Ishikawa (cell line): ENCODE measurements around the gene CFH.

Source experiments
- CEBPB ChIP-seq: IDR thresholded peaks from 2 replicates; pipeline ENCODE4 v1.6.1; 2012
- CREB1 ChIP-seq: IDR thresholded peaks from 2 replicates; pipeline ENCODE4 v1.6.1; 2012; ENCODE audit warnings: low read depth
- EGR1 ChIP-seq: IDR thresholded peaks from 2 replicates; pipeline ENCODE4 v1.6.1; 2012
- EP300 ChIP-seq: IDR thresholded peaks from 2 replicates; pipeline ENCODE4 v1.6.1; 2012; ENCODE audit warnings: borderline replicate concordance
- FOXM1 ChIP-seq: IDR thresholded peaks from 2 replicates; pipeline ENCODE4 v1.6.1; 2012; ENCODE audit warnings: low read depth, borderline replicate concordance
- MAX ChIP-seq: IDR thresholded peaks from 2 replicates; pipeline ENCODE4 v1.6.1; 2012
- NFIC ChIP-seq: IDR thresholded peaks from 2 replicates; pipeline ENCODE4 v1.6.1; 2012
- RAD21 ChIP-seq: IDR thresholded peaks from 2 replicates; pipeline ENCODE4 v1.6.1; 2012; ENCODE audit warnings: low read depth
- REST ChIP-seq: IDR thresholded peaks from 2 replicates; pipeline ENCODE4 v1.6.1; 2012; ENCODE audit warnings: low read depth, mild to moderate bottlenecking
- TAF1 ChIP-seq: IDR thresholded peaks from 2 replicates; pipeline ENCODE4 v1.6.1; 2012; ENCODE audit warnings: low read depth, mild to moderate bottlenecking
- TCF12 ChIP-seq: IDR thresholded peaks from 2 replicates; pipeline ENCODE4 v1.6.1; 2012; ENCODE audit warnings: low read depth
- TEAD4 ChIP-seq: IDR thresholded peaks from 2 replicates; pipeline ENCODE4 v1.6.1; 2012
- USF1 ChIP-seq: IDR thresholded peaks from 2 replicates; pipeline ENCODE4 v1.6.1; 2012
- YY1 ChIP-seq: IDR thresholded peaks from 2 replicates; pipeline ENCODE4 v1.6.1; 2012; ENCODE audit warnings: low read depth
- ZBTB7A ChIP-seq: IDR thresholded peaks from 2 replicates; pipeline ENCODE4 v1.6.1; 2012; ENCODE audit warnings: low read depth

Gene CFH

GRCh38 chr1:196669051-196669450 is 17.2 kb downstream of the CFH start:
- TF ChIP-seq YY1 (no peak), USF1 (no peak), ZBTB7A (no peak), EGR1 (no peak), CREB1 (no peak), TEAD4 (no peak), FOXM1 (no peak), NFIC (no peak), REST (no peak)

- TF ChIP-seq CEBPB = no peak
- no peak for TF ChIP-seq EP300
These were observed 17.9 kb downstream of the CFH start for GRCh38 chr1:196669693-196670092.

GRCh38 chr1:196674908-196675307 is 23.1 kb downstream of the CFH start:
- TF ChIP-seq NFIC (no peak), TEAD4 (no peak), CREB1 (no peak)

- no peak for TF ChIP-seq TCF12
- TF ChIP-seq CREB1 = no peak
- no peak for TF ChIP-seq YY1
- TF ChIP-seq USF1 = no peak
- TF ChIP-seq REST = no peak
- TF ChIP-seq TEAD4 = no peak
- TF ChIP-seq EGR1 = no peak
- no peak for TF ChIP-seq MAX
- TF ChIP-seq ZBTB7A = no peak
- TF ChIP-seq CEBPB = no peak
- TF ChIP-seq FOXM1 = no peak
These were observed 26.1 kb downstream of the CFH start for GRCh38 chr1:196677781-196678509.

- TF ChIP-seq TEAD4 (no peak), CEBPB (no peak), FOXM1 (no peak), ZBTB7A (no peak), EGR1 (no peak), EP300 (no peak), NFIC (no peak), TAF1 (no peak), YY1 (no peak), MAX (no peak), REST (no peak), CREB1 (no peak), RAD21 (no peak), TCF12 (no peak), USF1 (no peak)
These were observed 26.7 kb downstream of the CFH start for GRCh38 chr1:196678510-196678884.
